Astrocyte (in vitro differentiated cells and primary cell): ENCODE results near the gene DIP2C.

Source experiments
- EZH2 ChIP-seq: IDR thresholded peaks from 2 replicates; pipeline ENCODE4 v1.6.1; 2012; ENCODE audit warnings: mild to moderate bottlenecking, low read length, inconsistent platforms; ENCODE audit not compliant: insufficient read depth
- TF ChIP-seq, protein P1 (sequence below): IDR thresholded peaks from 2 replicates; pipeline ENCODE4 v1.5.1; 2011; ENCODE audit warnings: low read depth, mild to moderate bottlenecking, inconsistent platforms, low read length, moderate library complexity; ENCODE audit not compliant: insufficient read depth

DNA sequence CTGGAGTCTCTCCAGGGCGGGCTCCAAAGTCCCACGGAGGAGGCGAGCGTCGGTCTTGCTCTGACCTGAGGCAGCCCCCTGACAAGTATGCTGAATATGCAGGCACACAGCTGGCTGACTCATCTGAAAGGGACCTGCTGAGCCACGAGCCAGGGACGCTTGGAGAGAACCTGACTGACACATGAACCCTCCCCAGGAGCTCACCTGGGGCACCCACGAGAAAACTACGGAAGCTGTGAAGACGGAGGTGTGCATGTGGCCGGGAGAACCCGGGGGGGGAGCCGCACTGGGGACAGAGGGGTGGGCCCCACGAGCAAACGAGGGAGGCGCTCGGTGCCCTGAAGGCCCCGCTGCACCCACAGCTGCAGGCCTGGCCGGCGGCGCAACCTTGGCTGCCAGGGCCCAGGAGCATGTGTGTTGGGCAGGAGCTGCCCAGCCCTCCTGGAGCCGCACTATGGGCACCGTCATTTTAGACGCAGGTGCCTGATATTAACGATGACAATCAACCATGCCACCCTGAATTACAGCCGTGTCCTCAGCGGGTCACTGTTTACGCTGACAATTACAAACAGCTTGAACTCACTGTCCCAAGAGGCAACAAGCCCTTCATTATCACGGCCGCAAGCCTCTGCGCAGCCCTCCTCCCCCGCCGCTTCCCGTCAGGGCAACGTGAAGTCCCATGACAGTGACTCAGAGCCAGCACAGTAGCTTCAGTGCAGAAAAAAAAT, 64.7 kb downstream of the DIP2C start:
- TF ChIP-seq, protein P1, sequence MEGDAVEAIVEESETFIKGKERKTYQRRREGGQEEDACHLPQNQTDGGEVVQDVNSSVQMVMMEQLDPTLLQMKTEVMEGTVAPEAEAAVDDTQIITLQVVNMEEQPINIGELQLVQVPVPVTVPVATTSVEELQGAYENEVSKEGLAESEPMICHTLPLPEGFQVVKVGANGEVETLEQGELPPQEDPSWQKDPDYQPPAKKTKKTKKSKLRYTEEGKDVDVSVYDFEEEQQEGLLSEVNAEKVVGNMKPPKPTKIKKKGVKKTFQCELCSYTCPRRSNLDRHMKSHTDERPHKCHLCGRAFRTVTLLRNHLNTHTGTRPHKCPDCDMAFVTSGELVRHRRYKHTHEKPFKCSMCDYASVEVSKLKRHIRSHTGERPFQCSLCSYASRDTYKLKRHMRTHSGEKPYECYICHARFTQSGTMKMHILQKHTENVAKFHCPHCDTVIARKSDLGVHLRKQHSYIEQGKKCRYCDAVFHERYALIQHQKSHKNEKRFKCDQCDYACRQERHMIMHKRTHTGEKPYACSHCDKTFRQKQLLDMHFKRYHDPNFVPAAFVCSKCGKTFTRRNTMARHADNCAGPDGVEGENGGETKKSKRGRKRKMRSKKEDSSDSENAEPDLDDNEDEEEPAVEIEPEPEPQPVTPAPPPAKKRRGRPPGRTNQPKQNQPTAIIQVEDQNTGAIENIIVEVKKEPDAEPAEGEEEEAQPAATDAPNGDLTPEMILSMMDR, result no peak
- no peak for TF ChIP-seq EZH2
